GM23338 (cell line): ENCODE data around the gene TMTC4. TPM values are rescaled to one million over a fixed set of nuclear protein-coding genes. Genes with fewer than 3 reads are reported as not detected.

ENCODE experiments used
- ATAC-seq: fragments of 200-7000 bp; cut with Tn5 transposase; 3 replicates; pipeline ENCODE4 v1.9.1; 2020
- DNase-seq: peaks from one replicate; pipeline ENCODE4 v3.0.0-alpha.2; 2015; ENCODE audit warnings: low spot score
- H2AFZ ChIP-seq: fragments of 200-600 bp; sonication (generic); 2 replicates; pipeline ENCODE4 v1.8.0; 2016; ENCODE audit warnings: antibody characterized with exemption, mild to moderate bottlenecking, moderate library complexity
- H3F3A ChIP-seq: fragments of 200-600 bp; sonication (generic); replicated peaks from 2 replicates; pipeline ENCODE4 v1.8.0; 2017; ENCODE audit warnings: antibody characterized with exemption, mixed run types, low read depth
- H3K27ac ChIP-seq: fragments of 200-600 bp; sonication (generic); 2 replicates; pipeline ENCODE4 v1.6.1; 2016; ENCODE audit warnings: low read depth
- H3K27me3 ChIP-seq: fragments of 200-600 bp; sonication (generic); 2 replicates; pipeline ENCODE4 v1.8.0; 2016; ENCODE audit warnings: mild to moderate bottlenecking, mixed run types, moderate library complexity; ENCODE audit not compliant: insufficient read depth
- H3K36me3 ChIP-seq: fragments of 200-600 bp; sonication (generic); 2 replicates; pipeline ENCODE4 v1.8.0; 2016; ENCODE audit warnings: mild to moderate bottlenecking; ENCODE audit not compliant: insufficient read depth
- H3K4me1 ChIP-seq: fragments of 200-600 bp; sonication (generic); 2 replicates; pipeline ENCODE4 v1.8.0; 2016; ENCODE audit warnings: mild to moderate bottlenecking, moderate library complexity; ENCODE audit not compliant: insufficient read depth
- H3K4me2 ChIP-seq: fragments of 200-600 bp; sonication (generic); 2 replicates; pipeline ENCODE4 v1.7.1; 2017; ENCODE audit warnings: mixed run types
- H3K4me3 ChIP-seq: fragments of 200-600 bp; sonication (generic); 2 replicates; pipeline ENCODE4 v1.6.1; 2016; ENCODE audit warnings: mixed run types
- H3K79me2 ChIP-seq: fragments of 200-600 bp; sonication (generic); replicated peaks from 2 replicates; pipeline ENCODE4 v1.8.0; 2017; ENCODE audit warnings: mild to moderate bottlenecking; ENCODE audit not compliant: insufficient read depth
- H3K9me2 ChIP-seq: fragments of 200-600 bp; sonication (generic); 2 replicates; pipeline ENCODE4 v1.8.0; 2017; ENCODE audit not compliant: insufficient read depth
- H4K20me1 ChIP-seq: fragments of 200-600 bp; sonication (generic); replicated peaks from 2 replicates; pipeline ENCODE4 v1.8.0; 2017; ENCODE audit warnings: mild to moderate bottlenecking; ENCODE audit not compliant: insufficient read depth
- H3K27ac Mint-ChIP-seq: 2 replicates; pipeline ENCODE4 v1.8.0; 2020; ENCODE audit warnings: inconsistent platforms, mild to moderate bottlenecking, moderate library complexity, mixed read lengths
- H3K27me3 Mint-ChIP-seq: 3 replicates; pipeline ENCODE4 v1.8.0; 2022; ENCODE audit warnings: low read depth, mild to moderate bottlenecking, moderate library complexity, mixed read lengths, inconsistent platforms; ENCODE audit not compliant: insufficient read depth, poor library complexity
- H3K36me3 Mint-ChIP-seq: 3 replicates; pipeline ENCODE4 v1.8.0; 2021; ENCODE audit warnings: low read depth, mild to moderate bottlenecking, inconsistent platforms, moderate library complexity, mixed read lengths
- H3K4me1 Mint-ChIP-seq: 3 replicates; pipeline ENCODE4 v1.8.0; 2020; ENCODE audit warnings: mild to moderate bottlenecking, inconsistent platforms, mixed read lengths
- H3K4me3 Mint-ChIP-seq: 3 replicates; pipeline ENCODE4 v1.8.0; 2021; ENCODE audit warnings: moderate library complexity, mild to moderate bottlenecking, inconsistent platforms, mixed read lengths
- H3K9me3 Mint-ChIP-seq: 3 replicates; pipeline ENCODE4 v1.8.0; 2020; ENCODE audit warnings: moderate library complexity, mild to moderate bottlenecking, inconsistent platforms, mixed read lengths
- CREB1 ChIP-seq: fragments of 250-450 bp; sonication (Bioruptor Pico); IDR thresholded peaks from 2 replicates; pipeline ENCODE4 v1.5.0; 2020; ENCODE audit warnings: low read depth, mild to moderate bottlenecking, moderate library complexity
- EZH2phosphoT487 ChIP-seq: fragments of 200-600 bp; sonication (generic); IDR thresholded peaks from one replicate; pipeline ENCODE4 v1.8.1; 2018; ENCODE audit warnings: antibody characterized with exemption; ENCODE audit not compliant: unreplicated experiment
- NANOG ChIP-seq: IDR thresholded peaks from 2 replicates; pipeline ENCODE4 v1.6.1; 2016; ENCODE audit warnings: antibody characterized with exemption, borderline replicate concordance
- POLR2AphosphoS5 ChIP-seq: IDR thresholded peaks from 2 replicates; pipeline ENCODE4 v1.6.1; 2016; ENCODE audit warnings: antibody characterized with exemption, low read depth
- REST ChIP-seq: IDR thresholded peaks from one replicate; pipeline ENCODE4 v1.6.1; 2018; ENCODE audit warnings: antibody characterized with exemption; ENCODE audit not compliant: unreplicated experiment
- ZNF114 ChIP-seq: fragments of 250-450 bp; sonication (Bioruptor Pico); IDR thresholded peaks from 2 replicates; pipeline ENCODE4 v1.5.0; 2020; ENCODE audit warnings: mild to moderate bottlenecking, moderate library complexity
- ZNF331 ChIP-seq: fragments of 250-450 bp; sonication (Bioruptor Pico); IDR thresholded peaks from 2 replicates; pipeline ENCODE4 v1.5.0; 2020; ENCODE audit warnings: low read depth, mild to moderate bottlenecking, moderate library complexity
- ZNF462 ChIP-seq: fragments of 250-450 bp; sonication (Bioruptor Pico); IDR thresholded peaks from 2 replicates; pipeline ENCODE4 v1.5.0; 2020; ENCODE audit warnings: mild to moderate bottlenecking, moderate library complexity
- polyA plus RNA-seq: library from polyadenylated mRNA; unstranded; fragments of >200 nt; fragmentation: Nextera tagmentation; extraction: Ambion mirVana; gene quantifications from 2 replicates; pipeline ENCODE4 v1.2.1, GENCODE V29; 2016
- total RNA-seq: library from RNA; depleted of rRNA; stranded (reverse); fragments of >200 nt; shearing (Covaris generic); gene quantifications from 2 replicates; pipeline ENCODE4 v1.2.3, GENCODE V29; 2014

Gene TMTC4
- total and polyA plus RNA-seq, 2 experiments from 2014 or later, result 21.9 to 50.0 TPM

- Histone ChIP-seq H3K27me3 (no peaks in the 10 kb centered on the region), H3K4me2 (no peak overlapping the region), H3K4me1 (no peaks in the 10 kb centered on the region), H3K79me2 (peaks cover 8% of the 10 kb centered on the region), H3F3A (no peaks in the 10 kb centered on the region), H4K20me1 (no peaks in the 10 kb centered on the region), H3K27ac (no peak overlapping the region), H3K4me3 (no peak overlapping the region), H2AFZ (no peak overlapping the region), H3K9me2 (no peaks in the 10 kb centered on the region), H3K36me3 (peaks cover 13% of the 10 kb centered on the region)
- peaks cover 73% of the 10 kb centered on the region for H3K36me3 Mint-ChIP-seq
- H3K4me1 Mint-ChIP-seq, result no peaks in the 10 kb centered on the region; the same call in 2 of the 3 replicates
- no peak for TF ChIP-seq ZNF462 (CRISPR knock-in tag)
- no peak for TF ChIP-seq CREB1
- TF ChIP-seq NANOG, result no peak
- TF ChIP-seq ZNF114 (CRISPR knock-in tag), result no peak
- TF ChIP-seq EZH2phosphoT487, result no peak
- TF ChIP-seq POLR2AphosphoS5, result no peak
- TF ChIP-seq REST, result no peak
- no peak for TF ChIP-seq ZNF331
- no peak for DNase-seq
- ATAC-seq, result no peak
- H3K27ac Mint-ChIP-seq, result no peak overlapping the region
- no peaks in the 10 kb centered on the region for H3K9me3 Mint-ChIP-seq
- no peak overlapping the region for H3K4me3 Mint-ChIP-seq
- H3K27me3 Mint-ChIP-seq, result no peaks in the 10 kb centered on the region
Measured at GRCh38 chr13:100666124-100666523, 8.5 kb downstream of the TMTC4 start.
